Kidney (tissue), 14 donors: ENCODE results near the gene HSPG2. TPM values are rescaled to one million over a fixed set of nuclear protein-coding genes. Genes with fewer than 3 reads are reported as not detected.

ENCODE experiments used
- DNase-seq, 5 donors: peaks; one replicate each; pipeline ENCODE4 v3.0.0-alpha.2; 2013 to 2020
- FAIRE-seq: peaks from 2 replicates; lab custom pipeline; 2012; peaks lifted over from hg19 to GRCh38; lab: Jason Lieb, UNC
- H3K27ac ChIP-seq, 2 donors: one replicate each; pipeline ENCODE4 v1.7.0; 2013; ENCODE audit warnings: low read depth in 2 of 2, low read length in 2 of 2, inconsistent platforms in 1 of 2
- H3K27me3 ChIP-seq: one replicate; pipeline ENCODE4 v1.7.1; 2013; ENCODE audit warnings: low read length, inconsistent platforms; ENCODE audit not compliant: control insufficient read depth, insufficient read depth
- H3K36me3 ChIP-seq, 3 donors: one replicate each; pipeline versions ENCODE4 v1.7.0 to v1.7.1; 2013; ENCODE audit warnings: low read length in 3 of 3, control low read depth in 1 of 3, inconsistent platforms in 1 of 3; ENCODE audit not compliant: insufficient read depth in 3 of 3, control insufficient read depth in 2 of 3
- H3K4me1 ChIP-seq, 3 donors: one replicate each; pipeline versions ENCODE4 v1.7.0 to v1.7.1; 2013; ENCODE audit warnings: low read length in 3 of 3, inconsistent platforms in 1 of 3, low read depth in 1 of 3; ENCODE audit not compliant: control insufficient read depth in 2 of 3, insufficient read depth in 2 of 3
- H3K4me3 ChIP-seq, 3 donors: one replicate each; pipeline versions ENCODE4 v1.7.0 to v1.8.1; 2013; ENCODE audit warnings: low read length in 3 of 3, control low read depth in 1 of 3, inconsistent platforms in 1 of 3
- H3K9ac ChIP-seq, 3 donors: one replicate each; pipeline versions ENCODE4 v1.7.0 to v1.7.1; 2013; ENCODE audit warnings: low read length in 3 of 3, control low read depth in 1 of 3, inconsistent platforms in 1 of 3
- H3K9me3 ChIP-seq, 3 donors: one replicate each; pipeline versions ENCODE4 v1.7.0 to v1.7.1; 2013; ENCODE audit warnings: low read length in 3 of 3, control low read depth in 1 of 3, inconsistent platforms in 1 of 3; ENCODE audit not compliant: control insufficient read depth in 2 of 3, insufficient read depth in 1 of 3
- intact Hi-C: fragments of 100-400 bp; cut with DNase I; formaldehyde crosslinking; loops from one replicate; pipeline ENCODE4 v1.11.1; 2022
- polyA plus RNA-seq: library from polyadenylated mRNA; stranded (reverse); fragments of 350-450 nt; fragmentation: Illumina TruSeq; extraction: RNeasy Lipid Tissue Mini Kit (QIAGEN cat#74804); gene quantifications from one replicate; pipeline ENCODE4 v1.2.3, GENCODE V29; 2014; ENCODE audit warnings: low read depth, low replicate concordance; ENCODE audit not compliant: insufficient read depth
- total RNA-seq: library from RNA; stranded (reverse); fragmentation: NEBNext Ultra II Directional; extraction: Animal tissue kit (Norgen Biotek cat#: 25700); gene quantifications from one replicate; pipeline ENCODE4 v1.2.1, GENCODE V29; 2021
- TF ChIP-seq, protein P1 (sequence below): IDR thresholded peaks from 3 replicates; pipeline ENCODE4 v1.5.1; 2012; ENCODE audit warnings: mild to moderate bottlenecking, moderate library complexity, borderline replicate concordance; ENCODE audit not compliant: insufficient read depth; ENCODE audit errors: extremely low read depth
- donor health status: control.
- donor health status: control.
- donor health status: control.
- donor health status: control.
- donor health status: control.
- donor health status: DM: yes; HTN: yes; CAD: no.
- donor health status: Normal renal cell carcinoma (clear cell type).

HSPG2 gene
- total and polyA plus RNA-seq, 2 donors from 2014 or later = 60.4 to 510 TPM

DNA sequence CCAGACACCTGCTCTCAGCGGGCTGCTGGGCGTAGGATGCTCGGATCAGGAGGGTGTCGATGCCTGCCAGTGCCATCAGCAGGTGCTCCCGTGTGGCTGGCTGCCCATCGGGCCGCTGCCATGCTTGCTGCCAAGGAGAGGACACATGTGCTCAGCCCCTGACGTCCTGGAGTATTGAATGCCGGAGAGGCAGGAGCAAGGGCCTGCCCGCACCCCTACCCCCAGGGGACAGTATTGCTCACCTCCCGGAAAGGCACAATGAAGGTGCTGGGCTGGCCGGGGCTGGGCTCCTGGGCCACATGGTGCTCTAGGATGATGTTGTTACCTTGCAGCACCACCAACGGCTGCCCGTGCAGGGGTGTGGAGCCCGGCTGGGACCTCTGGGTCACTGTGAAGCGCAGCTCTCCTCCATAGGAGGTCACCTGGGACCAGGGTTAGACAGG lies 61.5 kb downstream of the HSPG2 start:
- H3K27ac ChIP-seq = no peak overlapping the region
- no peaks in the 10 kb centered on the region for H3K9me3 ChIP-seq
- TF ChIP-seq, protein P1, sequence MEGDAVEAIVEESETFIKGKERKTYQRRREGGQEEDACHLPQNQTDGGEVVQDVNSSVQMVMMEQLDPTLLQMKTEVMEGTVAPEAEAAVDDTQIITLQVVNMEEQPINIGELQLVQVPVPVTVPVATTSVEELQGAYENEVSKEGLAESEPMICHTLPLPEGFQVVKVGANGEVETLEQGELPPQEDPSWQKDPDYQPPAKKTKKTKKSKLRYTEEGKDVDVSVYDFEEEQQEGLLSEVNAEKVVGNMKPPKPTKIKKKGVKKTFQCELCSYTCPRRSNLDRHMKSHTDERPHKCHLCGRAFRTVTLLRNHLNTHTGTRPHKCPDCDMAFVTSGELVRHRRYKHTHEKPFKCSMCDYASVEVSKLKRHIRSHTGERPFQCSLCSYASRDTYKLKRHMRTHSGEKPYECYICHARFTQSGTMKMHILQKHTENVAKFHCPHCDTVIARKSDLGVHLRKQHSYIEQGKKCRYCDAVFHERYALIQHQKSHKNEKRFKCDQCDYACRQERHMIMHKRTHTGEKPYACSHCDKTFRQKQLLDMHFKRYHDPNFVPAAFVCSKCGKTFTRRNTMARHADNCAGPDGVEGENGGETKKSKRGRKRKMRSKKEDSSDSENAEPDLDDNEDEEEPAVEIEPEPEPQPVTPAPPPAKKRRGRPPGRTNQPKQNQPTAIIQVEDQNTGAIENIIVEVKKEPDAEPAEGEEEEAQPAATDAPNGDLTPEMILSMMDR = no peak
- FAIRE-seq = no peak
- H3K27me3 ChIP-seq = no peaks in the 10 kb centered on the region
- no peak overlapping the region for H3K9ac ChIP-seq
- no peak for DNase-seq
- no peaks in the 10 kb centered on the region for H3K4me1 ChIP-seq
- intact Hi-C loops = no loop called here
- H3K36me3 ChIP-seq = peaks cover 0 to 36% (median 11%) of the 10 kb centered on the region in 3 donors
- H3K4me3 ChIP-seq = no peak overlapping the region

DNA sequence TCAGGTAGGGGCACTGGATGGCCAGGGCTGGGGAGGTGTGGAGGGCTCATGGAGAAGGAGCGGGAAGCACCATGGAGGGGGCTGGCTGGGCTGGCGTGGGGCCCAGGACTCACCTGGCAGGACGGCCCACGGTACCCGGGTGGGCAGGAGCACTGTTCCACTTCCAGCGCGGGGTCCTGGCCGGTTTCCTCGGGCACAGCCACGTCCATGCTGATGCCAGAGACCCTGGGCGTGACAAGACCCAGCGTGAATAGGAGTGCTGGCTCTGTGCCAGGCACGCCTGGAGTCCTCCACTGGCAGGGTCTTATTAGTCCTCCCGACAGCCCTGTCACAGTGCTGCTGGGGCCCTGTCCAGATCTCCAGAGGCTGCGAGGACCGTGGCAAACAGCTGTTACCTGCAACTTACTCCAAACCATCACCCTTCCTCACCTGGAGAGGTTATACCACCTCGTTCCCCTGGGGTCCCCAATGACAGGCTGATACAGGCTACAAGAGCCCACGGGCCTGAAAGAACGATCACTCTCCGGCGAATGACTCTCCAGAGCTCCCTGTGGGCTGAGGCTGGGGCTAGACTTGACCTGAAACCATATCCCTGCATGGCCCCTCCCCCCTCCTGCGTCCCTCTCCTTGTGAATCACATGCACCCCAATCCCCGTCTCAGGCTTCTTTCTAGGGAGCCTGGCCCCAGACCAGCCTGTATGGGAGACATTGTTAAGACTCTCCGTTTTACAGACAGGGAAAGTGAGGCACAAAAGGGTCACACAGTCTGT lies 62.1 kb downstream of the HSPG2 start:
- Histone ChIP-seq H3K27me3 (no peaks in the 10 kb centered on the region), H3K9me3 (no peaks in the 10 kb centered on the region), H3K4me3 (no peak overlapping the region), H3K9ac (no peak overlapping the region), H3K27ac (no peak overlapping the region), H3K4me1 (peaks cover 0 to 2% (median 0%) of the 10 kb centered on the region in 3 donors), H3K36me3 (peaks cover 0 to 30% (median 8%) of the 10 kb centered on the region in 3 donors)
- DNase-seq (no peak), FAIRE-seq (no peak)
- intact Hi-C loops = no loop called here
- TF ChIP-seq, protein P1 = no peak

DNA sequence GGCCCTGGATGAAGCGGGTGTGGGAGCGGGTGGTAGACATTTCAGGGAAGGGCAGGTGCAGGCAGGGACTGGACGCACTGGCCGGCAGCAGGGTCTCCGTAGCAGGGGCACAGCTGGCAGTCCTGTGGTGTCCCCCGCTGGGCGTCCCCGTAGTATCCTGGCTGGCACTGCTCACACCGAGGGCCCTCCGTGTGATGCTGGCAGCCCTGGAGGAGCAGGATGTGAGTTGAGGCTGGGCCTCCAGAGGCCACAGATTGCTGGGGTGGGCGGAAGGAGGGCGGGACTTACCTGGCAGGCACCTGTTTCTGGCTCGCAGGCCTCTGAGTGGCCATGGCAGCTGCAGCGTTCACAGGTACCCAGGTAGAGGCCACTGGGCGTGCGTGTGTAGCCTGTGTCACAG lies 62.8 kb downstream of the HSPG2 start:
- FAIRE-seq = no peak
- peaks cover 0 to 3% (median 0%) of the 10 kb centered on the region in 3 donors for H3K4me1 ChIP-seq
- H3K36me3 ChIP-seq = peaks cover 0 to 25% (median 6%) of the 10 kb centered on the region in 3 donors
- no peak for DNase-seq
- no peak overlapping the region for H3K27ac ChIP-seq
- no peak overlapping the region for H3K9ac ChIP-seq
- no peak overlapping the region for H3K4me3 ChIP-seq
- intact Hi-C loops = no loop called here
- TF ChIP-seq, protein P1 = no peak
- no peaks in the 10 kb centered on the region for H3K9me3 ChIP-seq
- H3K27me3 ChIP-seq = no peaks in the 10 kb centered on the region
